K562 (cell line): ENCODE results near the gene CRACDL. TPM values are rescaled to one million over a fixed set of nuclear protein-coding genes. Genes with fewer than 3 reads are reported as not detected.
A peak's percentile ranks its signal among the peaks of the same experiment; 100 is the strongest.

ENCODE experiments used
- ATAC-seq: fragments of 200-7000 bp; cut with Tn5 transposase; 3 replicates; pipeline ENCODE4 v1.9.1; 2020; ENCODE audit warnings: moderate library complexity
- BruUV-seq: library from RNA; stranded (reverse); fragments of 400-500 nt; replicated peaks from 2 replicates; lab custom pipeline; 2021; lab: Mats Ljungman, UMichigan
- CTCF ChIA-PET: fragments of 300-600 bp; formaldehyde crosslinking; extraction: SDS; loops from one replicate; lab custom pipeline; 2021; ENCODE audit warnings: low intra/inter-chr PET ratio; lab: Yijun Ruan, JAX
- POLR2A ChIA-PET: fragments of 300-600, 350-650 bp; sonication (Branson Sonifier 250); formaldehyde crosslinking; extraction: SDS; loops from one replicate; lab custom pipeline; 2021; ENCODE audit warnings: antibody characterized with exemption, inconsistent platforms; lab: Yijun Ruan, JAX
- DNase-seq, 4 experiments: peaks; one replicate each; pipeline versions ENCODE4 v3.0.0 to v3.0.0-alpha.2; 2011 to 2018; ENCODE audit warnings: low spot score in 3 of 4, mixed read lengths in 3 of 4; ENCODE audit errors: extremely low read depth in 1 of 4
- FAIRE-seq: peaks from 2 replicates; lab custom pipeline; 2011; peaks lifted over from hg19 to GRCh38; lab: Jason Lieb, UNC
- H2AFZ ChIP-seq: 2 replicates; pipeline ENCODE4 v1.6.0; 2011; ENCODE audit warnings: low read depth, low read length, control low read depth, inconsistent platforms
- H3K27ac ChIP-seq: fragments of 200-600 bp; 3 replicates; pipeline ENCODE4 v1.8.0; 2011; ENCODE audit warnings: low read depth, mild to moderate bottlenecking, control low read depth, inconsistent platforms, low read length, moderate library complexity, mixed read lengths; ENCODE audit errors: extremely low read depth
- H3K27me3 ChIP-seq, 2 experiments: fragments of 300-600 bp in 1 of 2; 2 replicates in 1 of 2; 3 replicates in 1 of 2; pipeline versions ENCODE4 v1.6.0 to v1.8.0; 2011; ENCODE audit warnings: inconsistent platforms in 2 of 2, low read length in 2 of 2, mild to moderate bottlenecking in 1 of 2, mixed read lengths in 1 of 2, moderate library complexity in 1 of 2; ENCODE audit not compliant: control insufficient read depth in 2 of 2, insufficient read depth in 2 of 2
- H3K36me3 ChIP-seq: fragments of 300-600 bp; 3 replicates; pipeline ENCODE4 v1.8.0; 2011; ENCODE audit warnings: mild to moderate bottlenecking, low read length, inconsistent platforms; ENCODE audit not compliant: control insufficient read depth, insufficient read depth
- H3K4me1 ChIP-seq, 2 experiments: fragments of 200-600 bp in 1 of 2; replicated peaks in 1 of 2; 2 replicates in 1 of 2; 3 replicates in 1 of 2; pipeline versions ENCODE4 v1.5.1 to v1.8.0; 2011; ENCODE audit warnings: inconsistent platforms in 2 of 2, low read length in 2 of 2, mild to moderate bottlenecking in 1 of 2, mixed read lengths in 1 of 2, moderate library complexity in 1 of 2; ENCODE audit not compliant: control insufficient read depth in 2 of 2, insufficient read depth in 2 of 2
- H3K4me2 ChIP-seq: 2 replicates; pipeline ENCODE4 v1.6.1; 2011; ENCODE audit warnings: low read length, control low read depth, inconsistent platforms, mixed read lengths; ENCODE audit not compliant: insufficient read depth
- H3K4me3 ChIP-seq: fragments of 200-600 bp; sonication (generic), shearing (Covaris generic); 2 replicates; pipeline ENCODE4 v1.5.1; 2016; ENCODE audit warnings: control low read depth, inconsistent platforms
- H3K79me2 ChIP-seq: fragments of 200-600 bp; 3 replicates; pipeline ENCODE4 v1.8.0; 2011; ENCODE audit warnings: low read length, inconsistent platforms; ENCODE audit not compliant: control insufficient read depth, insufficient read depth
- H3K9ac ChIP-seq, 2 experiments: 2 replicates each; pipeline versions ENCODE4 v1.6.0 to v1.6.1; 2011; ENCODE audit warnings: low read depth in 2 of 2, low read length in 2 of 2, control low read depth in 1 of 2, inconsistent platforms in 1 of 2, mild to moderate bottlenecking in 1 of 2, mixed read lengths in 1 of 2; ENCODE audit not compliant: insufficient read depth in 1 of 2
- H3K9me1 ChIP-seq: one replicate; pipeline ENCODE4 v1.6.0; 2011; ENCODE audit warnings: inconsistent platforms, mild to moderate bottlenecking, low read length, moderate library complexity; ENCODE audit not compliant: control insufficient read depth, insufficient read depth
- H3K9me3 ChIP-seq: replicated peaks from 2 replicates; pipeline ENCODE4 v1.5.1; 2011; ENCODE audit warnings: low read depth, low read length, inconsistent platforms; ENCODE audit not compliant: control insufficient read depth, insufficient read depth
- H4K20me1 ChIP-seq: replicated peaks from 2 replicates; pipeline ENCODE4 v1.6.1; 2011; ENCODE audit warnings: low read length, inconsistent platforms, mixed read lengths; ENCODE audit not compliant: control insufficient read depth, insufficient read depth
- CHD2 ChIP-seq: IDR thresholded peaks from 2 replicates; pipeline ENCODE4 v1.6.1; 2011; ENCODE audit warnings: low read depth, low read length
- CTCF ChIP-seq, 3 experiments: IDR thresholded peaks in 2 of 3; conservative IDR thresholded peaks in 1 of 3; 2 replicates each; pipeline ENCODE4 v1.5.1; 2011 to 2012; ENCODE audit warnings: low read length in 3 of 3, mild to moderate bottlenecking in 3 of 3, control low read depth in 2 of 3, improper control_type of control experiment in 1 of 3, inconsistent platforms in 1 of 3, low read depth in 1 of 3, mixed read lengths in 1 of 3, moderate library complexity in 1 of 3; ENCODE audit not compliant: insufficient read depth in 2 of 3
- HNRNPL ChIP-seq: fragments of 200-400 bp; formaldehyde crosslinking; IDR thresholded peaks from 2 replicates; pipeline ENCODE4 v1.6.1; 2017; ENCODE audit warnings: low read depth, mild to moderate bottlenecking, low read length
- RAD21 ChIP-seq, 2 experiments: fragments of 250-450 bp in 1 of 2; fragments of 450-650 bp in 1 of 2; sonication (Bioruptor Pico) in 1 of 2; formaldehyde crosslinking in 1 of 2; IDR thresholded peaks in 1 of 2; conservative IDR thresholded peaks in 1 of 2; 2 replicates each; pipeline versions ENCODE4 v1.4.0 to v1.8.0; 2020 to 2022; ENCODE audit warnings: mild to moderate bottlenecking in 2 of 2, moderate library complexity in 1 of 2
- ZNF134 ChIP-seq: fragments of 250-450 bp; sonication (Bioruptor Pico); conservative IDR thresholded peaks from 2 replicates; pipeline ENCODE4 v1.4.0; 2020
- ZNF717 ChIP-seq: fragments of 250-450 bp; sonication (Bioruptor Pico); IDR thresholded peaks from 2 replicates; pipeline ENCODE4 v1.5.0; 2021
- WGBS: fragments of 100-300 bp; shearing (Covaris generic); methylation state at CpG from one replicate; pipeline ENCODE4 v1.1.6; 2016; ENCODE audit warnings: low coverage, mixed read lengths; ENCODE audit not compliant: insufficient coverage; ENCODE audit errors: missing lambda C conversion rate; 5-methylcytosine and 5-hydroxymethylcytosine counted together
- in situ Hi-C: fragments of 300-500 bp; cut with MboI; formaldehyde crosslinking; loops from 4 replicates; pipeline ENCODE4 v1.15.0; 2018; ENCODE audit warnings: inconsistent platforms, mixed read lengths
- intact Hi-C: fragments of 100-400 bp; cut with micrococcal nuclease; formaldehyde crosslinking; loops from 2 replicates; pipeline ENCODE4 v1.14.2; 2022
- polyA plus RNA-seq, 8 experiments: library from polyadenylated mRNA; depleted of rRNA in 4 of 8; stranded (reverse) in 5 of 8; unstranded in 3 of 8; fragments of >200 nt; fragmentation: Nextera tagmentation in 2 of 8; fragmentation: Illumina TruSeq in 1 of 8; extraction: Ambion mirVana in 2 of 8; extraction: Trizol in 1 of 8; gene quantifications; 2 replicates each; pipeline versions ENCODE4 v1.2.1 to v1.2.3, GENCODE V29; 2011 to 2014; ENCODE audit warnings: inconsistent platforms in 1 of 8, missing spikeins in 1 of 8
- total RNA-seq, 7 experiments: library from RNA; depleted of rRNA in 6 of 7; stranded (reverse); fragments of >200 nt in 6 of 7; fragmentation: Illumina TruSeq in 2 of 7; extraction: Trizol in 2 of 7; gene quantifications; 2 replicates each; pipeline versions ENCODE4 v1.2.1 to v1.2.3, GENCODE V29; 2011 to 2021; ENCODE audit warnings: low replicate concordance in 1 of 7

CRACDL gene
- total and polyA plus RNA-seq, 9 of the 15 experiments (the other 6 are each of a cell fraction or from before 2014, with no cell fraction given) = not detected

GRCh38 chr2:98881153-98881650 is 54.8 kb downstream of the CRACDL start:
- Histone ChIP-seq H4K20me1 (no peaks in the 10 kb centered on the region; the same call in none of the 2 replicates), H3K79me2 (no peaks in the 10 kb centered on the region), H3K4me1 (no peaks in the 10 kb centered on the region), H3K36me3 (no peaks in the 10 kb centered on the region), H3K4me3 (no peak overlapping the region), H3K9me3 (no peaks in the 10 kb centered on the region), H2AFZ (no peak overlapping the region), H3K9me1 (no peaks in the 10 kb centered on the region), H3K9ac (no peak overlapping the region), H3K4me2 (no peak overlapping the region), H3K27ac (no peak overlapping the region), H3K27me3 (peaks cover 22 to 35% of the 10 kb centered on the region in 2 experiments; a peak in 4 of 5 replicates)
- WGBS = 0% methylated on average over 7 of the region's 7 CpGs
- ATAC-seq (no peak), FAIRE-seq (no peak), DNase-seq (no peak)
- TF ChIP-seq CHD2 (no peak), ZNF134 (CRISPR knock-in tag) (no peak), ZNF717 (CRISPR knock-in tag) (no peak)
- BruUV-seq = no TSS peak
- ChIA-PET POLR2A (interaction anchor here (0.7 to 1.6 kb wide), 3 partner anchors 11 to 779 kb away, joined by 3 to 4 read pairs (median 3); no protein-coding TSS in a partner anchor), CTCF (no interaction called here)
- in situ Hi-C loops (no loop called here), intact Hi-C loops (no loop called here)

DNA sequence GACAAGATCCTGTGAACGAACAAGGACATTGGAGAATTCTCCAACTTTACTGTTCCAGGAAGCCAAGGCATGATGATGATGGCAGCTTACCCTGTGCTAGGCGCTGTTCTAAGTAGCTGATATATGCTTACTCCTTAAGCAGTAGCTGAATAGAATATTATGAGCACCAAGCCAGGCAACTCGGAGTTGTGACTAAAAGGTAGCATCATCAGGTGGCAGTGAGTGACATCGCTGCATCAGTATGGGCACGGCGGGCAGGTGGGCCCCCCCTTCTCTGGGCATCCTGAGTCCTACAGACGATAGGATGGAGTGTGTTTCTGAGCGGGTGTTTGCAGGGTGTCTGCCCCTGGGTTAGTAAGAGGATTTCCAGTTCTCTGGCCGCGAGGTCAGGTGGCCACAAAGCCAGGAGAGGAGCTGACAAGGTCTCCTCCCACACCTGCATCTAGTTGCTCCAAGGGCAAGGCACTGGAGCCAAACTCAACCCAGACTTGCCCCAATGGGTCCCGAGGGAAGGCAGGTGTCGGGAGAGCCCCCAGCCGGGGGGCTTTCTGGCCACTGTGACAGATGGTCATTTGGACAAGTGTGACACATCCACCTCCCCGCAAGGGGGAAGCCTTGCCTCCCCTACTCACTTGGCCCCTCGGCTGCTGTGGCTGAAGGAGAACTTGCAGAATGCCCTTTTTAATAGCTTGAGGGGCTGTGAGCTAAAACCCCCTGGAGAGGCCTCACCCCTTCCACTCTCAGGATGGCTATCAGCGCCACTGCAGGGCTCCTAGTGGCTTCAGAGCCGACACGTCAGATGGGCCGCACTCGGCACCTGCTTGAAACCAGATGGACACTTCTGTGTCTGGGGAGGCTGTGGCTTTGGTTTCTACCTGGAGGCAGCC is 55.5 kb downstream of the CRACDL start:
- BruUV-seq = no TSS peak
- POLR2A ChIA-PET = interaction anchor here (0.7 kb wide), 3 partner anchors 13 to 780 kb away, joined by 3 to 4 read pairs (median 4); no protein-coding TSS in a partner anchor

More for the DNA sequence above, 55.5 kb downstream of the CRACDL start:
- H3K9me3 ChIP-seq = no peaks in the 10 kb centered on the region
- H3K27me3 ChIP-seq = peaks cover 22 to 42% of the 10 kb centered on the region in 2 experiments; a peak in 4 of 5 replicates
- H3K79me2 ChIP-seq = no peaks in the 10 kb centered on the region
- TF ChIP-seq CTCF (IDR thresholded peaks at IDR 0.05 in 2 of 3, conservative IDR thresholded peaks at IDR 0.05 in 1 of 3; ENCODE audit: insufficient read depth in 2 of 3, low read depth in 1 of 3, low read length in 3 of 3) (peak in 1 of 3 experiments; percentile 25; a peak in 1 of 6 replicates), RAD21 (CRISPR knock-in tag; conservative IDR thresholded peaks at IDR 0.05 in 1 of 2, IDR thresholded peaks at IDR 0.05 in 1 of 2) (peak in 1 of 2 experiments; percentile 35; a peak in 2 of 4 replicates), HNRNPL (no peak)
- H3K4me2 ChIP-seq = no peak overlapping the region
- DNase-seq (peak in 2 of 4 experiments; percentile 6 to 24), FAIRE-seq (no peak), ATAC-seq (peak; percentile 63)
- H3K27ac ChIP-seq = no peak overlapping the region
- H3K9ac ChIP-seq = no peak overlapping the region
- H3K9me1 ChIP-seq = no peaks in the 10 kb centered on the region
- in situ Hi-C loops = no loop called here
- H2AFZ ChIP-seq = no peak overlapping the region
- no peak overlapping the region for H3K4me3 ChIP-seq
- no peaks in the 10 kb centered on the region for H3K4me1 ChIP-seq
- H4K20me1 ChIP-seq = no peaks in the 10 kb centered on the region; the same call in none of the 2 replicates
- CTCF ChIA-PET = interaction anchor here (0.5 kb wide), 1 partner anchor 278 kb away, joined by 4 read pairs; no protein-coding TSS in a partner anchor
- 2% methylated on average over 19 of the region's 20 CpGs for WGBS
- H3K36me3 ChIP-seq = no peaks in the 10 kb centered on the region
- intact Hi-C loops = no loop called here
